ENCODE data around the gene USP4.

Gene USP4

GRCh38 chr3:49324768-49325167, 15.1 kb downstream of the USP4 start:
- WGBS, result 98% methylated on average over 7 of the region's 7 CpGs
- H3K27ac ChIP-seq (ENCODE audit: low read depth, low read length), result no peak overlapping the region
- no peaks in the 10 kb centered on the region for H3K4me1 ChIP-seq (ENCODE audit: insufficient read depth, low read length)
- H3K36me3 ChIP-seq (ENCODE audit: insufficient read depth, low read length), result peaks cover 73% of the 10 kb centered on the region
- H3K9me3 ChIP-seq (ENCODE audit: insufficient read depth, low read depth, low read length), result no peaks in the 10 kb centered on the region
- H3K4me3 ChIP-seq (ENCODE audit: low read length), result no peak overlapping the region
- no peak overlapping the region for H3K9ac ChIP-seq (ENCODE audit: low read depth, low read length)
- no peaks in the 10 kb centered on the region for H3K27me3 ChIP-seq (ENCODE audit: insufficient read depth, low read length)

GRCh38 chr3:49316696-49317457, 23.0 kb downstream of the USP4 start:
- WGBS, result 96% methylated on average over 16 of the region's 16 CpGs
- no peak overlapping the region for H3K27ac ChIP-seq (ENCODE audit: low read depth, low read length)
- no peak overlapping the region for H3K9ac ChIP-seq (ENCODE audit: low read depth, low read length)
- H3K9me3 ChIP-seq (ENCODE audit: insufficient read depth, low read depth, low read length), result no peaks in the 10 kb centered on the region
- no peaks in the 10 kb centered on the region for H3K4me1 ChIP-seq (ENCODE audit: insufficient read depth, low read length)
- no peak overlapping the region for H3K4me3 ChIP-seq (ENCODE audit: low read length)
- H3K27me3 ChIP-seq (ENCODE audit: insufficient read depth, low read length), result no peaks in the 10 kb centered on the region
- peaks cover 38% of the 10 kb centered on the region for H3K36me3 ChIP-seq (ENCODE audit: insufficient read depth, low read length)

- no peaks in the 10 kb centered on the region for H3K4me1 ChIP-seq (ENCODE audit: insufficient read depth, low read length)
- WGBS, result 80% methylated on average over 1 of the region's 1 CpG
- no peaks in the 10 kb centered on the region for H3K9me3 ChIP-seq (ENCODE audit: insufficient read depth, low read depth, low read length)
- H3K27ac ChIP-seq (ENCODE audit: low read depth, low read length), result no peak overlapping the region
- H3K9ac ChIP-seq (ENCODE audit: low read depth, low read length), result no peak overlapping the region
- no peaks in the 10 kb centered on the region for H3K27me3 ChIP-seq (ENCODE audit: insufficient read depth, low read length)
- H3K4me3 ChIP-seq (ENCODE audit: low read length), result no peak overlapping the region
- peaks cover 41% of the 10 kb centered on the region for H3K36me3 ChIP-seq (ENCODE audit: insufficient read depth, low read length)
Measured at GRCh38 chr3:49313896-49314688, 25.8 kb downstream of the USP4 start.

- Histone ChIP-seq H3K9ac (ENCODE audit: low read depth, low read length) (no peak overlapping the region), H3K4me3 (ENCODE audit: low read length) (no peak overlapping the region), H3K27ac (ENCODE audit: low read depth, low read length) (no peak overlapping the region), H3K9me3 (ENCODE audit: insufficient read depth, low read depth, low read length) (no peaks in the 10 kb centered on the region), H3K4me1 (ENCODE audit: insufficient read depth, low read length) (no peaks in the 10 kb centered on the region), H3K36me3 (ENCODE audit: insufficient read depth, low read length) (peaks cover 39% of the 10 kb centered on the region), H3K27me3 (ENCODE audit: insufficient read depth, low read length) (no peaks in the 10 kb centered on the region)
- 95% methylated on average over 3 of the region's 3 CpGs for WGBS
Measured at GRCh38 chr3:49311283-49311682, 28.6 kb downstream of the USP4 start.

DNA sequence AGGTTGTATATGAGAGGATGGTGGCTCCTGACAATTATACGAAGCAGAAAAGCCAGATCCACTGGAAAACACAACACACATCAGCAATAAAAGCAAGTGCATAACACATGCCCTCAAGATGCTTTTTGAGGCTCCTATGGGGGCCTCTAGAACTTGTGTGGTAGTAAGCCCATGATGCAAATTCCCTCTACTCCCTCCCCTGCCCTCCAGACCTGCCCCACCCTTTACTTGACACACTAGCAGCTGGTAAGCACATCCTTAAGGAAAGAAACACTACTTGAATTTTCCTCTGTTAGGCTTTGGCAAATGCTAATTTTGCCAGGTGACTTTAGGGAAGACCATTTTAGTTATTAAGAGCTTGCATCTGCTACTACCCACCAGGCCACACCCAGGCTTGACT, 29.2 kb downstream of the USP4 start:
- no peaks in the 10 kb centered on the region for H3K27me3 ChIP-seq (ENCODE audit: insufficient read depth, low read length)
- H3K27ac ChIP-seq (ENCODE audit: low read depth, low read length), result no peak overlapping the region
- H3K4me3 ChIP-seq (ENCODE audit: low read length), result no peak overlapping the region
- H3K36me3 ChIP-seq (ENCODE audit: insufficient read depth, low read length), result peaks cover 43% of the 10 kb centered on the region
- no CpG with 5 or more reads among the region's 1 CpG for WGBS
- H3K4me1 ChIP-seq (ENCODE audit: insufficient read depth, low read length), result no peaks in the 10 kb centered on the region
- no peak overlapping the region for H3K9ac ChIP-seq (ENCODE audit: low read depth, low read length)
- no peaks in the 10 kb centered on the region for H3K9me3 ChIP-seq (ENCODE audit: insufficient read depth, low read depth, low read length)

GRCh38 chr3:49305608-49306007, 34.2 kb downstream of the USP4 start:
- no peaks in the 10 kb centered on the region for H3K4me1 ChIP-seq (ENCODE audit: insufficient read depth, low read length)
- H3K27me3 ChIP-seq (ENCODE audit: insufficient read depth, low read length), result no peaks in the 10 kb centered on the region
- no peaks in the 10 kb centered on the region for H3K9me3 ChIP-seq (ENCODE audit: insufficient read depth, low read depth, low read length)
- no peak overlapping the region for H3K27ac ChIP-seq (ENCODE audit: low read depth, low read length)
- 95% methylated on average over 5 of the region's 5 CpGs for WGBS
- peaks cover 63% of the 10 kb centered on the region for H3K36me3 ChIP-seq (ENCODE audit: insufficient read depth, low read length)
- no peak overlapping the region for H3K4me3 ChIP-seq (ENCODE audit: low read length)
- no peak overlapping the region for H3K9ac ChIP-seq (ENCODE audit: low read depth, low read length)

DNA sequence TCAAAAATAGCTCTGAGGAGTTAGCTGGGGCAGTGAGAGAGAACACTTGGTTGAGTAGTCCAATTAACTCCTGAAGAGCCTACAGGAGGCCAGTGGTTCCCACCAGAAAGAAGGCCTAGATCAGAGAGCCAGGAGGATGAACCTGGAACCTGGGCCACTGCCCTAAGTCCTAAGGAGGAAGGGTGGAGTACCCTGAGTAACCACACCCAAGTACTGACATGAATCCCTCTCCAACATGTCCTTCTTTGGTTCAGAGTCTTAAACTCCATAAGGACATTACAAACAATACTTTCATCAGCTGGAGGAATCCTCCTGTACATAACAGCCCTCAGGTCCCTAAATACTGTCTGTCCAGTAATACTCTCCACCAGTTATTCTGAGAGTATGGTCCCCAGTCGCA, 37.2 kb downstream of the USP4 start:
- 100% methylated on average over 1 of the region's 1 CpG for WGBS
- Histone ChIP-seq H3K27ac (ENCODE audit: low read depth, low read length) (no peak overlapping the region), H3K36me3 (ENCODE audit: insufficient read depth, low read length) (peaks cover 69% of the 10 kb centered on the region), H3K4me1 (ENCODE audit: insufficient read depth, low read length) (no peaks in the 10 kb centered on the region), H3K9ac (ENCODE audit: low read depth, low read length) (no peak overlapping the region), H3K4me3 (ENCODE audit: low read length) (no peak overlapping the region), H3K27me3 (ENCODE audit: insufficient read depth, low read length) (no peaks in the 10 kb centered on the region), H3K9me3 (ENCODE audit: insufficient read depth, low read depth, low read length) (no peaks in the 10 kb centered on the region)

GRCh38 chr3:49300595-49300994, 39.3 kb downstream of the USP4 start:
- Histone ChIP-seq H3K36me3 (ENCODE audit: insufficient read depth, low read length) (peaks cover 74% of the 10 kb centered on the region), H3K9ac (ENCODE audit: low read depth, low read length) (no peak overlapping the region), H3K4me1 (ENCODE audit: insufficient read depth, low read length) (no peaks in the 10 kb centered on the region), H3K4me3 (ENCODE audit: low read length) (no peak overlapping the region), H3K9me3 (ENCODE audit: insufficient read depth, low read depth, low read length) (no peaks in the 10 kb centered on the region), H3K27me3 (ENCODE audit: insufficient read depth, low read length) (no peaks in the 10 kb centered on the region), H3K27ac (ENCODE audit: low read depth, low read length) (no peak overlapping the region)
- WGBS, result 97% methylated on average over 3 of the region's 3 CpGs

DNA sequence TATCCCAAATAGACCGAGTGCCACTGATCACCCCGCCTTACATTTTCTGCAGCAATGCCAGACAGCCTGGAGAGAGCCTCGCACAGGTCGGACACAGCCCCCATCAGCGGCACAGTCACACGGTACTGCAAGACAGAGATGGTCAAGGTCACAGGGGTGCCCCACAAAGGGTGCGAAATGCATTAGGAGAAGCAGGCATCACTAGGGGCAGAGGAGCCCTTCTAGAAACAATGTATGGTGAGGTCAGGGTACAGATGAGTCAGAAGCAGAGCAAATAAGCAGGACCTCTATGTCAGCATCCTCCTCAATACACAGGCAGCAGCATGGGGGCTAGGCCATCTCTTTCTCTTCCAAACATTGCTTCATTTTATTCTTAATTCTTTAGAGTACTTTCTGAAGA, 41.3 kb downstream of the USP4 start:
- Histone ChIP-seq H3K4me1 (ENCODE audit: insufficient read depth, low read length) (no peaks in the 10 kb centered on the region), H3K4me3 (ENCODE audit: low read length) (no peak overlapping the region), H3K27me3 (ENCODE audit: insufficient read depth, low read length) (no peaks in the 10 kb centered on the region), H3K9ac (ENCODE audit: low read depth, low read length) (no peak overlapping the region), H3K9me3 (ENCODE audit: insufficient read depth, low read depth, low read length) (no peaks in the 10 kb centered on the region), H3K36me3 (ENCODE audit: insufficient read depth, low read length) (peaks cover 81% of the 10 kb centered on the region), H3K27ac (ENCODE audit: low read depth, low read length) (no peak overlapping the region)
- WGBS, result 98% methylated on average over 7 of the region's 7 CpGs

GRCh38 chr3:49296781-49297411, 43.0 kb downstream of the USP4 start:
- WGBS, result 91% methylated on average over 2 of the region's 2 CpGs
- H3K27me3 ChIP-seq (ENCODE audit: insufficient read depth, low read length), result no peaks in the 10 kb centered on the region
- H3K27ac ChIP-seq (ENCODE audit: low read depth, low read length), result no peak overlapping the region
- H3K36me3 ChIP-seq (ENCODE audit: insufficient read depth, low read length), result peaks cover 84% of the 10 kb centered on the region
- no peak overlapping the region for H3K4me3 ChIP-seq (ENCODE audit: low read length)
- H3K9ac ChIP-seq (ENCODE audit: low read depth, low read length), result no peak overlapping the region
- H3K4me1 ChIP-seq (ENCODE audit: insufficient read depth, low read length), result no peaks in the 10 kb centered on the region
- no peaks in the 10 kb centered on the region for H3K9me3 ChIP-seq (ENCODE audit: insufficient read depth, low read depth, low read length)

DNA sequence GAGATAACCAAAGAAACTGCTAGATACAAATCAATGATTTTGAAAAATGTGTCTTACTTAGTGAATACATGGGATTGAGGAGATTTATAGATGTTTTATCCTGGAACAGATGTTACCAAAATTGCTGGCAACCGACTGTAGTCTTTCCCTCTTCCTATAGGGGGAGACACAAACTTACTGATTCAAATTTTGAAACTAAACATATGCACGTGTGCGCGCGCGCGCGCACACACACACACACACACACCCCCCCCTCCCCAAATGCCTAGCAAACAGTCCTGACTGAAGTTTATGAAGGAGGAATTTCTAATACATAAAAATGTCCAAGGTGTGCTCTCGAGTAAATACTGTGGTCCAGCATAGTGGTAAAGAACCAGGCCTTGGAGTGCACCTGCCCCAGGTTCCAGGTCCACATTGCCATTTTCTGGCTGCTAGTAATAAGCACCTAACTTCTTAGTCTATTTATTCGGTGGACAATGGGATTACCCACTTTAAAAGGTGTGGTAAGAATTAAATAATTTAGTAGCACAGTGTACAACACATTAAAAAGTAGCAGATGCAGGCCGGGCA, 44.3 kb downstream of the USP4 start:
- peaks cover 81% of the 10 kb centered on the region for H3K36me3 ChIP-seq (ENCODE audit: insufficient read depth, low read length)

More for the DNA sequence above, 44.3 kb downstream of the USP4 start:
- Histone ChIP-seq H3K9me3 (ENCODE audit: insufficient read depth, low read depth, low read length) (no peaks in the 10 kb centered on the region), H3K4me1 (ENCODE audit: insufficient read depth, low read length) (no peaks in the 10 kb centered on the region), H3K27me3 (ENCODE audit: insufficient read depth, low read length) (no peaks in the 10 kb centered on the region), H3K9ac (ENCODE audit: low read depth, low read length) (no peak overlapping the region), H3K4me3 (ENCODE audit: low read length) (no peak overlapping the region), H3K27ac (ENCODE audit: low read depth, low read length) (no peak overlapping the region)
- WGBS, result 92% methylated on average over 11 of the region's 11 CpGs
